22Rv1 (cell line): ENCODE data around the gene YIPF3.

Experiments
- CTCF ChIP-seq: fragments of 450-650 bp; IDR thresholded peaks from 2 replicates; pipeline ENCODE4 v1.5.1; 2017; ENCODE audit warnings: mild to moderate bottlenecking
- ZFX ChIP-seq: fragments of 450-650 bp; IDR thresholded peaks from 2 replicates; pipeline ENCODE4 v1.6.1; 2017; ENCODE audit warnings: antibody characterized with exemption, borderline replicate concordance

DNA sequence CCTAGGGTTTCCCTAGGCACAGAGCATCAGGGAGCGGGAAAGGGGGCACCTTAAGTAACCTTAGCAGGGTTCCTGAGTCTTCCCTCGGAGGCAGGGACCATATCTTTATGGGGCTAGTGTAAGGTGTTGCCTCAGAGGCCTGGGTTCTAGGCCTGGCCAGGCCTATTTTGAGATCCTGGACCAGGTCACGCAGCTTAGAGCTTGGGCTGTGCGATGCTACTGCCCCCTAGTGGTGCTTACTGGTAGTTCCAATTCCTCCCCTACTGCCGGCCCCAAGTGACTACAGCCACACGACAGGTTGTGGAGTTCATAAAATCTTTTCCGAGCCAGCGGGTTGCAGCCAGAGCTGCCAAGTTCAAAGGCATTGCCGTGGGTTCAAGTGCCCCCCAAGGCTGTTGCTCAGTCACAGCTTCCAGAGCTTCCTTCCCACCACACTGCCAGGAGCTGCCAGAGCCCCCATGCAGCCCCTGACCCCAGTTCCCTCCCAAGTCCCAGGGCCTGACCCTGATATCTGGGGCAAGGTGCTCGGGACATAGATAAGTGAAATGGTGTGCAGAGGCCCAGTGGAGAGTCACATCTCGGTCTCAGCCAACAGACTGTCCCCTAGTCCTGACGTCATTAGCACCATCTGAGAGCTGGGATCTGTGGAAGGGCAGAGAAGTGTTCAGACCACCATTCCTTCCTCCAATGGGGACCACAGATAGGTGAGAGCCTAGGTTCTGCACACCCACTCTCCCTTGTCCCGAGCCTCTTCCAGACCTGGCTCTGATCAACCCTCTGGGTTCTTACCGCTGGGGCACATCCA, 9.9 kb downstream of the YIPF3 start:
- TF ChIP-seq CTCF: peak; percentile 96
- no peak for TF ChIP-seq ZFX
